H1 (cell line): Measurements from ENCODE around the gene HECTD3.

Source experiments
- ATF3 ChIP-seq: IDR thresholded peaks from 2 replicates; pipeline ENCODE4 v1.6.1; 2011; ENCODE audit warnings: low read depth, mild to moderate bottlenecking, low read length; ENCODE audit not compliant: insufficient read depth
- CBX8 ChIP-seq: fragments of 300-800, 300-1000 bp; sonication (generic); IDR thresholded peaks from 2 replicates; pipeline ENCODE4 v1.7.1; 2016; ENCODE audit warnings: low read depth, low read length, borderline replicate concordance
- CTCF ChIP-seq, 3 experiments: IDR thresholded peaks; 1 replicate in 2 of 3; 2 replicates in 1 of 3; pipeline versions ENCODE4 v1.5.1 to v1.6.1; 2011; ENCODE audit warnings: low read length in 3 of 3, mild to moderate bottlenecking in 3 of 3, inconsistent platforms in 2 of 3, low read depth in 1 of 3, moderate library complexity in 1 of 3; ENCODE audit not compliant: insufficient read depth in 1 of 3; ENCODE audit errors: control extremely low read depth in 1 of 3
- EP300 ChIP-seq, 2 experiments: IDR thresholded peaks; 1 replicate in 1 of 2; 2 replicates in 1 of 2; pipeline ENCODE4 v1.6.1; 2011 to 2012; ENCODE audit warnings: low read depth in 2 of 2, low read length in 2 of 2, mild to moderate bottlenecking in 2 of 2, borderline replicate concordance in 1 of 2, inconsistent platforms in 1 of 2, moderate library complexity in 1 of 2
- EZH2 ChIP-seq: fragments of 200-600 bp; sonication (generic); IDR thresholded peaks from 2 replicates; pipeline ENCODE4 v1.7.1; 2012; ENCODE audit warnings: low read depth, mild to moderate bottlenecking, moderate library complexity, low read length, inconsistent platforms; ENCODE audit not compliant: severe bottlenecking
- HDAC6 ChIP-seq: IDR thresholded peaks from one replicate; pipeline ENCODE4 v1.7.1; 2012; ENCODE audit warnings: low read depth, mild to moderate bottlenecking, inconsistent platforms, low read length, moderate library complexity
- KDM1A ChIP-seq: fragments of 200-600, 300-600 bp; sonication (generic); IDR thresholded peaks from 2 replicates; pipeline ENCODE4 v1.7.1; 2016; ENCODE audit warnings: mild to moderate bottlenecking, low read length, borderline replicate concordance
- POLR2A ChIP-seq, 2 experiments: IDR thresholded peaks; 1 replicate in 1 of 2; 2 replicates in 1 of 2; pipeline ENCODE4 v1.6.1; 2011; ENCODE audit warnings: low read depth in 2 of 2, low read length in 2 of 2, mild to moderate bottlenecking in 2 of 2; ENCODE audit errors: control extremely low read depth in 1 of 2
- POLR2AphosphoS5 ChIP-seq: IDR thresholded peaks from 2 replicates; pipeline ENCODE4 v1.6.1; 2011; ENCODE audit warnings: low read depth, low read length
- TCF12 ChIP-seq: IDR thresholded peaks from 2 replicates; pipeline ENCODE4 v1.6.1; 2011; ENCODE audit warnings: low read depth, mild to moderate bottlenecking, low read length
- USF2 ChIP-seq: IDR thresholded peaks from 2 replicates; pipeline ENCODE4 v1.6.1; 2011; ENCODE audit warnings: low read length, improper control_type of control experiment

GRCh38 chr1:45059829-45060228 is 48.7 kb upstream of the HECTD3 start:
- no peak for TF ChIP-seq CTCF (IDR thresholded peaks at IDR 0.05; ENCODE audit: control extremely low read depth in 1 of 3, insufficient read depth in 1 of 3, low read depth in 1 of 3, low read length in 3 of 3)
- no peak for TF ChIP-seq TCF12
- no peak for TF ChIP-seq POLR2A (IDR thresholded peaks at IDR 0.05; ENCODE audit: control extremely low read depth in 1 of 2, low read depth in 2 of 2, low read length in 2 of 2)
- TF ChIP-seq POLR2AphosphoS5 = no peak
- TF ChIP-seq EZH2 = no peak
- TF ChIP-seq CBX8 = no peak
- TF ChIP-seq ATF3 = no peak
- TF ChIP-seq KDM1A = no peak
- no peak for TF ChIP-seq EP300 (IDR thresholded peaks at IDR 0.05; ENCODE audit: borderline replicate concordance in 1 of 2, low read depth in 2 of 2, low read length in 2 of 2)
- TF ChIP-seq USF2 = no peak
- no peak for TF ChIP-seq HDAC6
